Mucosa of stomach (tissue), 1 donor: ENCODE results near the gene FAM163B.

Experiments
- H3K27me3 ChIP-seq: one replicate; pipeline ENCODE4 v1.7.0; 2013; ENCODE audit warnings: mild to moderate bottlenecking, low read length; ENCODE audit not compliant: control insufficient read depth, insufficient read depth
- H3K36me3 ChIP-seq: one replicate; pipeline ENCODE4 v1.7.0; 2013; ENCODE audit warnings: low read length; ENCODE audit not compliant: control insufficient read depth, insufficient read depth
- H3K4me1 ChIP-seq: one replicate; pipeline ENCODE4 v1.7.0; 2013; ENCODE audit warnings: mild to moderate bottlenecking, low read length; ENCODE audit not compliant: control insufficient read depth, insufficient read depth
- H3K4me3 ChIP-seq: one replicate; pipeline ENCODE4 v1.7.0; 2013; ENCODE audit warnings: low read length
- H3K9ac ChIP-seq: one replicate; pipeline ENCODE4 v1.7.0; 2013; ENCODE audit warnings: mild to moderate bottlenecking, low read length, moderate library complexity
- H3K9me3 ChIP-seq: one replicate; pipeline ENCODE4 v1.7.0; 2013; ENCODE audit warnings: mild to moderate bottlenecking, low read length, moderate library complexity; ENCODE audit not compliant: control insufficient read depth
- donor health status: Pancreatic carcinoma.

FAM163B gene

GRCh38 chr9:133528001-133528875 lies 81.0 kb downstream of the FAM163B start:
- peaks cover 10% of the 10 kb centered on the region for H3K27me3 ChIP-seq
- H3K4me3 ChIP-seq = no peak overlapping the region
- H3K36me3 ChIP-seq = no peaks in the 10 kb centered on the region
- H3K9ac ChIP-seq = no peak overlapping the region
- H3K9me3 ChIP-seq = no peaks in the 10 kb centered on the region
- peaks cover 4% of the 10 kb centered on the region for H3K4me1 ChIP-seq

- Histone ChIP-seq H3K9me3 (no peaks in the 10 kb centered on the region), H3K4me1 (peaks cover 8% of the 10 kb centered on the region), H3K9ac (no peak overlapping the region), H3K4me3 (no peak overlapping the region), H3K36me3 (no peaks in the 10 kb centered on the region), H3K27me3 (peaks cover 3% of the 10 kb centered on the region)
Observed at GRCh38 chr9:133527444-133527920, 81.7 kb downstream of the FAM163B start.
